GM04503 (cell line): ENCODE measurements around the gene DSCAML1.

Experiments
- DNase-seq: peaks from one replicate; pipeline ENCODE4 v3.0.0-alpha.2; 2012; ENCODE audit warnings: low read depth

Gene DSCAML1

GRCh38 chr11:117662255-117662654 is 134.8 kb downstream of the DSCAML1 start:
- no peak for DNase-seq

DNA sequence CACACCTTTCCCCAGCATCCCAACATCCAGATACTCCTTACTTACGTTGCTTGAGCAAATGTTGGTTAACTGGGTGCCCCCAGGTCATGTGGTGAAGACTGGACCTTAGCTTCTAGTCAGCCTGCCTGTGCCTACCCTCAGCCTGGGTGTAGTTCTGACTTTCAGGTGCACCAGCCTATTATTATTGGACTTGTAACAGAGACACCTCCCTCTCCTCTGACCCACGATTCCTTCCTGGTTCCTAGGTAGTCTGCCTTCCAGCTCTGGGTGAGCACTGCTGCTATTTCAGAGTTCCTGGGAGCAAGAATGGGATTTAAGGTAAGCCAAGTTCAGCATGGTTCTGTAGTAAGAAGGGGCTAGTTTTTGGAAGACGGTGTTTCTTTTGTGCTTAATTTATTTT is 138.2 kb downstream of the DSCAML1 start:
- no peak for DNase-seq

- no peak for DNase-seq
Observed at GRCh38 chr11:117657794-117658193, 139.2 kb downstream of the DSCAML1 start.

DNA sequence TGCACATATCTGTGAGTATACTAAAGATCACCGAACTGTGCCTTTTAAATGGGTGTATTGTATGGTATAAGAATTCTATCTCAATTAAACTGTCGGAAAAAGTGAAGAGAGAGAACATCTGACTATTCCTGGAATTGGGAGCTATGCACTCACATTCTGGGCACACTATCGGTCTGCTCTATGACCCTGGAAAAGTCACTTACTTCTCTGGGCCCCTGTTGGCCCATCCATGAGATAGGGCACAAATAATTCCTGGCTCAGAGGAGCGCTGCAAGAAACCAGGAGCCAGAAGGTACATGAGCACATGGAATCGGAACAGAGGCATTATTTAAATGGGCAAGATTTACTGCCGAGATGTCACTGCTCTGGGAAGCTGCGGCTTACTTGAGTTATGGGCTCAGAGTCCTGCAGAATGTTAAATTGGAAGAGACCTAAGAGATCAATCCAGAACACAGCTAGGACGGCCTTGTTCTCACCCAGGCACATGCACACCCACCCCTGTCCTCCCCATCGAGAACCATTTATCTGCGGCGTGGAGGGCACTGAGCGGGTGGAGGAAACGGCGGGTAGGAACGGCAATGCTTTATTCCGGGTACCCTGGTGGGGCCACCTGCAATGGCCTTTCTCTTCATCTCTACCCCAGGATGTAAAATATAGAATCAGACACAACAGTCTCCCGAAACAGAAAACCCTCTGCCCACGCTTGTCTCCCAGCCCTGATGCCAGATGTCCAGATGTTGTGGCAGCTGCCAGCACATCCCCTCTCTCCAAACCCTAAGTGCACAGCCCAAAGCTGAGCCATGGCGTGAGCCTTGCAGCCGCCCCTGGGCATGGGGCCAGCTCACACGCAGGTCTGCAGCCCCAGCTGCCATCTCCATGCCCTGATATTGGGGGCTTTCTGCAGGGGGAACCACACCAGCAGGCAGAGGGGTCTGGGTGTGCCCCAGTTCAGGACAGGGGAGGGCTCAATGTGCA is 142.4 kb downstream of the DSCAML1 start:
- no peak for DNase-seq

DNA sequence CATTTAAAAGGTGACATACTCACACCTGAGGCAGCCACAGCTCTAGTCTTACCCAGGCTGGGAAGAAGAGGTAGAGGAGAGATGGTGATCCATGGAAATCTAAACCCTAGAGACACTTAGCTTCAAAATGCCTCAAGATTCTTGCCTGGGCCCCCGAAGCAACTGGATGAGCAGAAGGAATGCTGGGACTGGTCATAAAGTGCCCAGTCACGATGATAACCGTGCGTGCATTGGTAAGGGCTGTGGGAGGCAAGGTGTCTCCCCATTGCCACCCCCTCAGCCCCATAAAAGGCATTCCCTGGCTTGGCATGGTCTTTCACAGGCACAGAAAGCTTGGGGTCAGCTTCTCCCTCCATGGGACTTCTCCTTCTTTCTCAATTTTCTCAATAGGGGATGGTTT is 144.5 kb downstream of the DSCAML1 start:
- no peak for DNase-seq

DNA sequence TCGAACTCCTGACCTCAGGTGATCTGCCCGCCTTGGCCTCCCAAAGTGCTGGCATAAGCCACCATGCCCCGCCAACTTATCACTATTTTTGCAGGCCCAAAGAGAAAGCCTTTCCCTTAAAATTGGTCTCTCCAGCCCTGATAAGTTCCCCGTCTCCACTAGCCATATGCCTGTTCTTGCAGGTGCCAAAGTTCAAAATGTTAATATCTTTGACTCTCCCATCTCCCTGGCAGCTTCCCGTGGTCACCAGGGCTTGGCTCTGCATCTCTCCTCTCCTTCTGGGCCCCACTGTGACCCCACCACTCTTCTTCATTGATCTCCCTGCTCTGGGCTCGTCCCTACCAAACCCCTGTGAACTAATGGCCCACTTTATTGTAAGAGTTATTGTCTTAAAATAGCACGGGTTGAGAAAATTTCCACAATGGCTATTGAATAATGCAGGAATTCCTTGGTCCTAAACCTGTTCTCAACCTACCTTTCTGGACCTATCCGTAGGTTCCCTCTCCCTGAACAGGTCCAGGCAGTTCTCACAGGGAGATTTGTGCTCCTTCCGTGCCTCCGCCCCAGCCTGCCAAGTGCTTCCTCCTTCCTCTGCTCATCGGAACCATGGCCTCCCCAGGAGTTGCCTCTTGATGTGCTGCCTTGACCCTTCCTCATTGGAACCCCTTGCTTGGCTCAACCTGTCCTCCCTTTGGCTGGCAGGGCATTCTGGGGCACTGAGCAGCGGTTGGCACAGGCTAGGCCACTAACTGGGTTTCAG is 147.5 kb downstream of the DSCAML1 start:
- DNase-seq: no peak

DNA sequence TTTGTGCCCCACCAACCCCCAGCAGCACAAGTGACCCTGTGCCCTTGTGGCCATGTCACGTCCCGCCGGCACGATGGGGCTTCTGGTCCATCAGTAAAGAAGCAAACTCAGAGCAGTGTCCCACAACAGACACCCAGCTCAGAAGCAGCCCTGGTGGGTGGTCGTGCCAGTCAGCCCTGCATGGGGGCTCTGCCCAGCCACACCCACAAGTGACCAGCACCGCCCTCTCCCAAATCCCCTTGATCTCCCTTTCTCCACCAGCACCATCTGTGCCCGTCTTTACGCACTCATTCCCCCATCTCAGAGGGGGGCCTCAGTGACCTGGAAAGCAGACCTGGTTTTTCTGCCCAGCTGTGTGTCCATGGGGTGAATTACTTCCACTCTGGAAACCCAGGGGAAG is 149.1 kb downstream of the DSCAML1 start:
- DNase-seq: no peak

DNA sequence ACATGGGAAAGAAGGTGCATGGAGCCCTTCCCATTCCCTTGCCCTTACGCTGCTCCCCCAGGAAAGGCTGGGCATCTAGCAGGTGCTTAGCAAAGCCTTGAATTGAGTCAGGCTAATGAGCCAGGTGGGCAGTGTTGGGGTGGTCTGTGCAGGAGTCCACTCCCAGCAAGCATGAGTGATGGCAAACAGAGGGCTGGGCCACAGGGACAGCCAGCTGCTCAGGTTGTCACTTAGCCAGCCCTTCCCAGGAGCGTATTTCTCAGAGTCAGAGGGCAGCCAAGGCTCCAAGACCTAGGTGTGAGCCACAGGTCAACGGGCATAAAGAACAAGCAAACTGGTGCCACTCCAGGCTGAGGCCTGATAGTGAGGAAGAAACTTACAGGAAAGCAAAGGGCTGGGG is 149.8 kb downstream of the DSCAML1 start:
- DNase-seq: no peak

GRCh38 chr11:117646411-117646810 is 150.6 kb downstream of the DSCAML1 start:
- no peak for DNase-seq

DNA sequence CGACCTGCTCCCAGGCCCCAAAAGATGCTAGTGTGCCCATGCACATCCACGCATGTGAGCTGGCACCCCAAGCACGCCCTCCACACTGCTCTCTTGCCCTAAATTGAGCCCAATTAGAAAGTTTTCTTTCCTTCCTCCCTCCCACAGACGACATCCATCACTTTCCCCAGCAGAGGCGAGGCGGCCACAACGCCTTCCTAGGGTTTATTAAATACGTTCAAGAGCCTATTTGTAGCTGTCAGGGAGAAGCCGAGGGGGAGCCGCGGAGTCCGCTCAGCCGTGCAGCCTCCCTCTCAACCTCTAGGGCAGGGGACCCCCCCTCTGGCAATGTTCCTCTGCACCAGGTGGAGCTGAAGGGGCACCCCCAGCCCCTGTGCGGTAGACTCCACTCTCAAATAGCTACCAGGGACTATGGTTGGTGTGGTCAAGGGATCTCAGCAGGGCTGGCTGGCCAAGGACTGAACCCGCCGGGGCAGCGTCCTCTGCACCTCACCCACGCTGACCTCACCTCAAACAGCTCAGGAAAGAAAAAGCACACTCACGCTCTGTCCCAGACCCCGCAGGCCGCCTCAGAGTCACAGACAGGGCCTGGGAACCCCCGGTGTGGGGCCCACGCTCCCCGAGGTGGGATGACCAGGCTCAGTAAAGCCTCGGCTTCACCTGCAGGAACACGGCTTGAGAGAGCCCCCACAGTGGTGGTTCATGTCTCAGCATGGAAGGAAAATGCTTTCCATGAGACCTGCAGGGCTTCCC is 152.4 kb downstream of the DSCAML1 start:
- DNase-seq: no peak

DNA sequence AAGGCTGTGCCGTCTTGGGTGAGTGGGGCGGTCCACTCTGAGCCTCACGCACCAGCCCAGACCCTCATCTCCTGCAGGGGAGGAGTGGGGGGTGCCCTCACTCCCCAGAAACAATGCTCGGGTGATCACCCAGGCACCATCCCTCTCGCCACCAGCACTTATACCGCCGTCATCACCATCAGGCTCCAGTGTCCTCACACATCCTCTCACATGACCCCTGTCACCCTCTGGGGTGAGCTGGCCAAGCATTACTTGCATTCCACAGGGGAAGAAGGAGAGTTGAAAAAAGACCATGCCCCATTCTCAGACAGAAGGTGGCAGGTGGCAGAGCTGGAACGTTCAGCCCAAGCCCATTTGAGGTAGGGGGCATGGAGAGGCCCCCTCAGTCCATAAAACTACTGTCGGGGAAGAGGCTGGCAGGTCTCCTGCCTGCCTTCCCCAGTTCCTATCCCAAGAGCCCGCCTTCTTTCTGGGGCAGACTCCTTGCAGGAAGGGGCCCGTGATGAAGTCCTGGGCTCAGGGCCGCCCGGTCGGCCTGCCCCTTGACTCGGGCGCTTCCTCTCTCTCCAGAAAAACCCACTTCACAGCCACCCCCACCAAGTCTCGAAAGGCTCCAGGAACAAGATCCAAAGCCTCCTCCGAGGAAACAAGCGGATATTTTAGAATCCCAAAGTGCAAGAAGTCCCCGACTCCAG is 153.3 kb downstream of the DSCAML1 start:
- DNase-seq: no peak

- DNase-seq: no peak
Observed at GRCh38 chr11:117642835-117643234, 154.2 kb downstream of the DSCAML1 start.

DNA sequence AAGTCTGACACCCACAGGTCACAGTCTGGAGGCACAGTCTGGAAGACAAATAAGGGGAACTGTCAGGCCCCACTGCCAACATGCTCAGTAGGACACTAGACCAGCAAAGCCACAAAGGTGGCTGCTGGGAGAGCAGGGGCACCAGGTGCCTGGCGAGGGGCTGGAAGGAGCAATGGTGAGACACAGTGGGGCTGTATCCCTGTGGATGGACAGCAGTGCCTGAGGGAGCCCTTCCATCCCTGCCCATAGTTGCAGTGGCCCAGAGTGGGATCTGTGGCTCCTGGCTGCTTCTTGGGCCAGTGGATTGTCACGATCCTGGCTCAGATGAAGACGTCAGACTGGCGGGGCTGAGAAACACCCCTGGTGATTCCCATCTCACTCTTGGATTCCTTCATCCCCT is 154.6 kb downstream of the DSCAML1 start:
- no peak for DNase-seq

DNA sequence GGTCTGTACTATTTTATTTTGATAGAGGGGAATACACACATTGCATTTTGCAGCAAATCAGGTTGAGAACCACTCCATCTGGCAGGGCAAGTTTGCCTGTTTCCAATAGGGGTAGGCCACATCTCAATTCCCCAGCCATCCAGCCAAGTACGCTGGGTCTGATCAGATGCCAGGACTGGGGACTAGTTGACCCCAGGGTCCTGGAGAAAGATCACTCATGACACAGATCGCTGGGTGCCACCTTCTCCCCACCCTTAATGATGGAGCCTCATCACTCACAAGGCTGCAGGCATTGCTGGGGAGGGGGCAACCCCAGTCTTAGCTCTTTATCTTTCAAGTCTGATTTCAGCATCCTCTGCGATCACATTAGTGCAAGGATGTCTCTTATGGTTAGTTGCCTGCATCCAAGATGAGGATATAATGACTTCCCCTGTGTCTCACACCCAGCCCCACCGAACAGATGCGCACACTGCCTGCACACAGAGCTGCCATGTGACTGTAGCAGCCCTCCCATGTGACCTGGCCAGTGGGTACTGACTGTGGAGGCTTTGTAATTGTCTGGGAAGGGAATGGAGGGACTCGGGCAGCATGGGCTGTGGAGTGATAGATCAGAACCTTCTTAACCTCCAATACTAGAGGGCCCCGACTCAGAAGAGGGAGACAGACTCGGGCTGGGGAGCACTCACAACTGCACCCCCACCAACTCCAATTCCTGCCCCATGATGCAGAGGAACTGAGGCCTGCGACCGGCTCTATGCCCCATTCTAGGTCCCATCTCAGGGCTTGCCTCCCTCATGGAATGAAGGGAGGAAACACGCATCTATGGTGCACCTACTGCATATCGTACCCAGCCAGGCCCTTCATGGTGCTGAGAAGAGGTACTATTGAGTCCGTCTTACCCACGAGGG is 155.8 kb downstream of the DSCAML1 start:
- DNase-seq: no peak

DNA sequence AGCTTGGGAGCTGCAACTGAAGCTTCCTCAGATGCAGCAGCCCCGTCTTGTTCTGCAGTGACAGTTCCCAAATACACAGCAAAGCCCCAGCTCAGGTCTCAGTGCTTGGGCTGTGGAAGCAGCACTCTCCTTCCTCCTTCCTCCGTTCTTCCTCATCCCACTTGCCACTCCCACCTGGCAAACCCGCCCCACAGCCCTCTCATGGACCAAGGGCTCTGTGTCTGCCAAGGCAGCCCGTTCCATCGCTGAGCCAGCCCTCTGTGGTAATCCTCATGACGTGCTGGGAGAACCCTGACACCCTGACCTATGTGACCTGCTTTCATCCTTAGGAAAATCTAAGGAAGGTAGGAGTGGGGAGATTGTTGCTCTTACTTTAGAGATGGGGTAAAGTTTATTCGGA is 157.0 kb downstream of the DSCAML1 start:
- DNase-seq: no peak

GRCh38 chr11:117639601-117640000 is 157.4 kb downstream of the DSCAML1 start:
- DNase-seq: no peak

DNA sequence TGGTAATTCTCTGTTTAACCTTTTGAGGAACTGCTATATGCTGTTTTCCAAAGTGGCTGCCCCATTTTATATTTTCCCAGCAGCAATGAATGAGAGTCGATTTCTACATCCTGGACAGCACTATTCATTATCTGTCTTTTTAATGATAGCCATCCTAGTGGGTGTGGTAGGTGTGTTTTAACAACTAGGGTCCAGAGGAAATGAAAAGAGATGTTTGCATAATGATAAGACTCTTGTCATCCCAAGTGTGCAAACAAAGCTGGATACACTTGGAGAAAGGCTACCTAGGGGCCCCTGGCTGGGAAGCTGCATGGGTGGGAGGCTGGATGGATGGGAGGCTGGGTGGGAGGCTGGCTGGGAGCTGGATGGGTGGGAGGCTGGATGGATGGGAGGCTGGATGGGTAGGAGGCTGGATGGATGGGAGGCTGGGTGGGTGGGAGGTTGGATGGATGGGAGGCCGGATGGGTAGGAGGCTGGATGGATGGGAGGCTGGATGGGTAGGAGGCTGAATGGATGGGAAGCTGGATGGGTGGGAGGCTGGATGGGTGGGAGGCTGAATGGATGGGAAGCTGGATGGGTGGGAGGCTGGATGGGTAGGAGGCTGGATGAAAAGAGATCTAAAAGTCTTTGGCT is 158.0 kb downstream of the DSCAML1 start:
- no peak for DNase-seq

GRCh38 chr11:117634756-117635603 is 162.0 kb downstream of the DSCAML1 start:
- no peak for DNase-seq
